HepG2 (cell line): ENCODE data around the gene RNU7-1. TPM values are rescaled to one million over a fixed set of nuclear protein-coding genes. Genes with fewer than 3 reads are reported as not detected.

ENCODE experiments used
- ATM ChIP-seq: fragments of 450-650 bp; IDR thresholded peaks from 2 replicates; pipeline ENCODE4 v1.7.1; 2017; ENCODE audit warnings: mild to moderate bottlenecking, borderline replicate concordance
- HOXA9 ChIP-seq: sonication (generic); formaldehyde crosslinking; IDR thresholded peaks from 2 replicates; pipeline ENCODE4 v1.8.1; 2022; ENCODE audit warnings: missing genetic modification reagents, mild to moderate bottlenecking, moderate library complexity, borderline replicate concordance
- MTA1 ChIP-seq: sonication (generic); formaldehyde crosslinking; IDR thresholded peaks from 2 replicates; pipeline ENCODE4 v1.4.0; 2020; ENCODE audit warnings: missing genetic modification reagents, mild to moderate bottlenecking, borderline replicate concordance
- NAIF1 ChIP-seq: sonication (generic); formaldehyde crosslinking; IDR thresholded peaks from 2 replicates; pipeline ENCODE4 v1.5.0; 2020; ENCODE audit warnings: mild to moderate bottlenecking, missing genetic modification reagents, borderline replicate concordance
- RXRB ChIP-seq: IDR thresholded peaks from 2 replicates; pipeline ENCODE4 v1.6.1; 2016; ENCODE audit warnings: borderline replicate concordance, missing genetic modification reagents, missing compliant biosample characterization
- SOX6 ChIP-seq, 2 experiments: fragments of 450-650 bp in 1 of 2; sonication (generic) in 1 of 2; formaldehyde crosslinking in 1 of 2; IDR thresholded peaks; 2 replicates each; pipeline versions ENCODE4 v1.4.0 to v1.6.1; 2017 to 2020; ENCODE audit warnings: antibody characterized with exemption in 1 of 2, mild to moderate bottlenecking in 1 of 2, missing genetic modification reagents in 1 of 2
- SRSF4 ChIP-seq: fragments of 200-400 bp; formaldehyde crosslinking; IDR thresholded peaks from one replicate; pipeline ENCODE4 v1.6.1; 2018; ENCODE audit warnings: mild to moderate bottlenecking, low read depth, low read length, moderate library complexity; ENCODE audit not compliant: poor library complexity, severe bottlenecking
- ZBTB20 ChIP-seq: sonication (generic); formaldehyde crosslinking; IDR thresholded peaks from 2 replicates; pipeline ENCODE4 v1.8.1; 2023; ENCODE audit warnings: missing genetic modification reagents, low read depth, mild to moderate bottlenecking, borderline replicate concordance
- ZC3H13 ChIP-seq: sonication (generic); formaldehyde crosslinking; IDR thresholded peaks from 2 replicates; pipeline ENCODE4 v1.8.1; 2023; ENCODE audit warnings: mild to moderate bottlenecking, missing genetic modification reagents, moderate library complexity
- ZFP41 ChIP-seq: sonication (generic); formaldehyde crosslinking; IDR thresholded peaks from 2 replicates; pipeline ENCODE4 v1.4.0; 2020; ENCODE audit warnings: mild to moderate bottlenecking, missing genetic modification reagents, borderline replicate concordance
- ZNF230 ChIP-seq: sonication (generic); formaldehyde crosslinking; IDR thresholded peaks from 2 replicates; pipeline ENCODE4 v1.4.0; 2020; ENCODE audit warnings: mild to moderate bottlenecking, missing genetic modification reagents
- ZNF382 ChIP-seq: sonication (generic); formaldehyde crosslinking; IDR thresholded peaks from 2 replicates; pipeline ENCODE4 v1.5.0; 2020; ENCODE audit warnings: missing genetic modification reagents, mild to moderate bottlenecking, borderline replicate concordance
- ZNF441 ChIP-seq: sonication (generic); formaldehyde crosslinking; IDR thresholded peaks from 2 replicates; pipeline ENCODE4 v1.7.0; 2021; ENCODE audit warnings: missing genetic modification reagents, borderline replicate concordance
- ZNF782 ChIP-seq: sonication (generic); formaldehyde crosslinking; IDR thresholded peaks from 2 replicates; pipeline ENCODE4 v1.4.0; 2020; ENCODE audit warnings: missing genetic modification reagents, mild to moderate bottlenecking, borderline replicate concordance
- polyA plus RNA-seq, 8 experiments: library from polyadenylated mRNA; depleted of rRNA in 3 of 8; stranded (reverse) in 7 of 8; unstranded in 1 of 8; fragments of >200 nt; fragmentation: Illumina TruSeq in 4 of 8; extraction: Trizol in 4 of 8; gene quantifications; 2 replicates each; pipeline versions ENCODE4 v1.2.1 to v1.2.3, GENCODE V29; 2011 to 2016; ENCODE audit warnings: low read depth in 4 of 8, missing spikeins in 1 of 8, mixed read lengths in 1 of 8; ENCODE audit not compliant: insufficient read depth in 1 of 8
- total RNA-seq, 5 experiments: library from RNA; depleted of rRNA; stranded (reverse); fragments of >200 nt; fragmentation: Illumina TruSeq; extraction: Trizol; gene quantifications; 2 replicates each; pipeline ENCODE4 v1.2.3, GENCODE V29; 2016; ENCODE audit warnings: low read depth in 1 of 5
- TF ChIP-seq, protein P1 (sequence below): IDR thresholded peaks from 2 replicates; pipeline ENCODE4 v1.6.1; 2016; ENCODE audit warnings: low read depth
- TF ChIP-seq, protein P2 (sequence below): sonication (generic); formaldehyde crosslinking; IDR thresholded peaks from 2 replicates; pipeline ENCODE4 v1.4.0; 2020; ENCODE audit warnings: mild to moderate bottlenecking, missing genetic modification reagents
- TF ChIP-seq, protein P3 (sequence below): sonication (generic); formaldehyde crosslinking; IDR thresholded peaks from 2 replicates; pipeline ENCODE4 v1.4.0; 2020; ENCODE audit warnings: missing genetic modification reagents
- TF ChIP-seq, protein P4 (sequence below): sonication (generic); formaldehyde crosslinking; IDR thresholded peaks from 2 replicates; pipeline ENCODE4 v1.4.0; 2020; ENCODE audit warnings: missing genetic modification reagents, mild to moderate bottlenecking, borderline replicate concordance

Gene RNU7-1
- total and polyA plus RNA-seq, 2 of the 13 experiments (the other 11 are each of a cell fraction or from before 2014, with no cell fraction given), result not detected

DNA sequence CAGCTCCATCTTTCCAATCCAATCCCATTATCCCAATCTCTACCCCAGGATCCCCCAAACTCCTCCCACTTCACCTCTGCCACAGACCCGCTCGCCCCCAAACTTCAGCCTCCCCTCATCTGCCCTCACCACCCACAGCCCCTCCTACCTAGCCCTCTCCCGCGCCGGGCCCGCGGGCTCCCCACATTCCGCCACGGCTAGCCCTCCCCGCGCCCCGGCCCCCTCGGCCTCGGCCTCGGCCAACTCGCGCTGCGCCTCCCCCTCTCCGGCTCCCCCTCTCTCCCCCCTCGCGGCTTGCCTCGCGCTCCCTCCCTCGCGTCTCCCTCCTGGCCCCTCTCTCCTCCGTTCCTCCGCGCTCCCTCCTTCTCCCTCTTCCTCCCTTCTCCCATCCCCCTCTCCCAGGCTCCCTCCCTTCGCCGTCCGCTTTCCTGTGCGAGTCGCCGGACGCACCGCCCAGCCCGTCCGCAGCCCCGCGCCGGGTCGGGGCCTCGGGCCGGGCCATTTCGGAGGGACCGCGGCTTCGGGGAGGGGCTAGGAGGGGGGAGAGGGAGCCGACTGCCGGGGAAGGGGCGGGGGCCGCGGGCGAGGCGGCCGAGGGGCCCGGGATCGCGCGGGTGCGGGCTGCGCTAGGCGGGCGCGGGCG, 16.1 kb upstream of the RNU7-1 start, which contains the start of gene ATN1 (continued):
- TF ChIP-seq RXRB (no peak), SRSF4 (no peak), ZC3H13 (CRISPR knock-in tag) (peak; percentile 30; the same call in 1 of the 2 replicates), ATM (no peak), ZFP41 (CRISPR knock-in tag) (no peak), ZNF441 (CRISPR knock-in tag) (no peak), ZNF382 (no peak), ZNF782 (CRISPR knock-in tag) (no peak), MTA1 (CRISPR knock-in tag) (peak; percentile 30; the same call in 1 of the 2 replicates), NAIF1 (CRISPR knock-in tag) (no peak), ZNF230 (no peak), ZBTB20 (CRISPR knock-in tag) (no peak), HOXA9 (CRISPR knock-in tag) (0 out of 2 replicates have a peak, but pooled peaks have one; percentile 50), SOX6 (IDR thresholded peaks at IDR 0.05) (no peak), SOX6 (CRISPR knock-in tag; IDR thresholded peaks at IDR 0.05) (no peak)
- TF ChIP-seq, protein P1, sequence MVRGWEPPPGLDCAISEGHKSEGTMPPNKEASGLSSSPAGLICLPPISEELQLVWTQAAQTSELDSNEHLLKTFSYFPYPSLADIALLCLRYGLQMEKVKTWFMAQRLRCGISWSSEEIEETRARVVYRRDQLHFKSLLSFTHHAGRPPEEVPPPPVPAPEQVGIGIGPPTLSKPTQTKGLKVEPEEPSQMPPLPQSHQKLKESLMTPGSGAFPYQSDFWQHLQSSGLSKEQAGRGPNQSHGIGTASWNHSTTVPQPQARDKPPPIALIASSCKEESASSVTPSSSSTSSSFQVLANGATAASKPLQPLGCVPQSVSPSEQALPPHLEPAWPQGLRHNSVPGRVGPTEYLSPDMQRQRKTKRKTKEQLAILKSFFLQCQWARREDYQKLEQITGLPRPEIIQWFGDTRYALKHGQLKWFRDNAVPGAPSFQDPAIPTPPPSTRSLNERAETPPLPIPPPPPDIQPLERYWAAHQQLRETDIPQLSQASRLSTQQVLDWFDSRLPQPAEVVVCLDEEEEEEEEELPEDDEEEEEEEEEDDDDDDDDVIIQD (CRISPR knock-in tag), result no peak
- TF ChIP-seq, protein P2, sequence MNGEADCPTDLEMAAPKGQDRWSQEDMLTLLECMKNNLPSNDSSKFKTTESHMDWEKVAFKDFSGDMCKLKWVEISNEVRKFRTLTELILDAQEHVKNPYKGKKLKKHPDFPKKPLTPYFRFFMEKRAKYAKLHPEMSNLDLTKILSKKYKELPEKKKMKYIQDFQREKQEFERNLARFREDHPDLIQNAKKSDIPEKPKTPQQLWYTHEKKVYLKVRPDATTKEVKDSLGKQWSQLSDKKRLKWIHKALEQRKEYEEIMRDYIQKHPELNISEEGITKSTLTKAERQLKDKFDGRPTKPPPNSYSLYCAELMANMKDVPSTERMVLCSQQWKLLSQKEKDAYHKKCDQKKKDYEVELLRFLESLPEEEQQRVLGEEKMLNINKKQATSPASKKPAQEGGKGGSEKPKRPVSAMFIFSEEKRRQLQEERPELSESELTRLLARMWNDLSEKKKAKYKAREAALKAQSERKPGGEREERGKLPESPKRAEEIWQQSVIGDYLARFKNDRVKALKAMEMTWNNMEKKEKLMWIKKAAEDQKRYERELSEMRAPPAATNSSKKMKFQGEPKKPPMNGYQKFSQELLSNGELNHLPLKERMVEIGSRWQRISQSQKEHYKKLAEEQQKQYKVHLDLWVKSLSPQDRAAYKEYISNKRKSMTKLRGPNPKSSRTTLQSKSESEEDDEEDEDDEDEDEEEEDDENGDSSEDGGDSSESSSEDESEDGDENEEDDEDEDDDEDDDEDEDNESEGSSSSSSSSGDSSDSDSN (CRISPR knock-in tag), result peak; percentile 78
- TF ChIP-seq, protein P3, sequence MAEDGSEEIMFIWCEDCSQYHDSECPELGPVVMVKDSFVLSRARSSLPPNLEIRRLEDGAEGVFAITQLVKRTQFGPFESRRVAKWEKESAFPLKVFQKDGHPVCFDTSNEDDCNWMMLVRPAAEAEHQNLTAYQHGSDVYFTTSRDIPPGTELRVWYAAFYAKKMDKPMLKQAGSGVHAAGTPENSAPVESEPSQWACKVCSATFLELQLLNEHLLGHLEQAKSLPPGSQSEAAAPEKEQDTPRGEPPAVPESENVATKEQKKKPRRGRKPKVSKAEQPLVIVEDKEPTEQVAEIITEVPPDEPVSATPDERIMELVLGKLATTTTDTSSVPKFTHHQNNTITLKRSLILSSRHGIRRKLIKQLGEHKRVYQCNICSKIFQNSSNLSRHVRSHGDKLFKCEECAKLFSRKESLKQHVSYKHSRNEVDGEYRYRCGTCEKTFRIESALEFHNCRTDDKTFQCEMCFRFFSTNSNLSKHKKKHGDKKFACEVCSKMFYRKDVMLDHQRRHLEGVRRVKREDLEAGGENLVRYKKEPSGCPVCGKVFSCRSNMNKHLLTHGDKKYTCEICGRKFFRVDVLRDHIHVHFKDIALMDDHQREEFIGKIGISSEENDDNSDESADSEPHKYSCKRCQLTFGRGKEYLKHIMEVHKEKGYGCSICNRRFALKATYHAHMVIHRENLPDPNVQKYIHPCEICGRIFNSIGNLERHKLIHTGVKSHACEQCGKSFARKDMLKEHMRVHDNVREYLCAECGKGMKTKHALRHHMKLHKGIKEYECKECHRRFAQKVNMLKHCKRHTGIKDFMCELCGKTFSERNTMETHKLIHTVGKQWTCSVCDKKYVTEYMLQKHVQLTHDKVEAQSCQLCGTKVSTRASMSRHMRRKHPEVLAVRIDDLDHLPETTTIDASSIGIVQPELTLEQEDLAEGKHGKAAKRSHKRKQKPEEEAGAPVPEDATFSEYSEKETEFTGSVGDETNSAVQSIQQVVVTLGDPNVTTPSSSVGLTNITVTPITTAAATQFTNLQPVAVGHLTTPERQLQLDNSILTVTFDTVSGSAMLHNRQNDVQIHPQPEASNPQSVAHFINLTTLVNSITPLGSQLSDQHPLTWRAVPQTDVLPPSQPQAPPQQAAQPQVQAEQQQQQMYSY (CRISPR knock-in tag), result no peak; the same call in 1 of the 2 replicates
- TF ChIP-seq, protein P4, sequence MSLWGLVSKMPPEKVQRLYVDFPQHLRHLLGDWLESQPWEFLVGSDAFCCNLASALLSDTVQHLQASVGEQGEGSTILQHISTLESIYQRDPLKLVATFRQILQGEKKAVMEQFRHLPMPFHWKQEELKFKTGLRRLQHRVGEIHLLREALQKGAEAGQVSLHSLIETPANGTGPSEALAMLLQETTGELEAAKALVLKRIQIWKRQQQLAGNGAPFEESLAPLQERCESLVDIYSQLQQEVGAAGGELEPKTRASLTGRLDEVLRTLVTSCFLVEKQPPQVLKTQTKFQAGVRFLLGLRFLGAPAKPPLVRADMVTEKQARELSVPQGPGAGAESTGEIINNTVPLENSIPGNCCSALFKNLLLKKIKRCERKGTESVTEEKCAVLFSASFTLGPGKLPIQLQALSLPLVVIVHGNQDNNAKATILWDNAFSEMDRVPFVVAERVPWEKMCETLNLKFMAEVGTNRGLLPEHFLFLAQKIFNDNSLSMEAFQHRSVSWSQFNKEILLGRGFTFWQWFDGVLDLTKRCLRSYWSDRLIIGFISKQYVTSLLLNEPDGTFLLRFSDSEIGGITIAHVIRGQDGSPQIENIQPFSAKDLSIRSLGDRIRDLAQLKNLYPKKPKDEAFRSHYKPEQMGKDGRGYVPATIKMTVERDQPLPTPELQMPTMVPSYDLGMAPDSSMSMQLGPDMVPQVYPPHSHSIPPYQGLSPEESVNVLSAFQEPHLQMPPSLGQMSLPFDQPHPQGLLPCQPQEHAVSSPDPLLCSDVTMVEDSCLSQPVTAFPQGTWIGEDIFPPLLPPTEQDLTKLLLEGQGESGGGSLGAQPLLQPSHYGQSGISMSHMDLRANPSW (CRISPR knock-in tag), result no peak
